Lower lobe of right lung (tissue), 2 donors: ENCODE data around the gene AATF. TPM values are rescaled to one million over a fixed set of nuclear protein-coding genes. Genes with fewer than 3 reads are reported as not detected.

Source experiments
- ATAC-seq, 2 donors: fragments of 200-7000 bp; cut with Tn5 transposase; one replicate each; pipeline ENCODE4 v1.9.1; 2020 to 2022; ENCODE audit warnings: mild to moderate bottlenecking in 2 of 2, moderate library complexity in 2 of 2
- DNase-seq: peaks from one replicate; pipeline ENCODE4 v3.0.0-alpha.2; 2020
- H3K27ac ChIP-seq: fragments of 200-600 bp; one replicate; pipeline ENCODE4 v1.8.0; 2022
- H3K27me3 ChIP-seq: fragments of 200-600 bp; one replicate; pipeline ENCODE4 v1.8.0; 2022; ENCODE audit warnings: low read depth
- H3K36me3 ChIP-seq: fragments of 200-600 bp; one replicate; pipeline ENCODE4 v1.8.0; 2022; ENCODE audit warnings: mild to moderate bottlenecking
- H3K4me1 ChIP-seq: fragments of 200-600 bp; one replicate; pipeline ENCODE4 v1.8.0; 2022
- H3K4me3 ChIP-seq: fragments of 200-600 bp; one replicate; pipeline ENCODE4 v1.8.0; 2022; ENCODE audit warnings: mild to moderate bottlenecking
- H3K9me3 ChIP-seq: fragments of 200-600 bp; one replicate; pipeline ENCODE4 v1.8.0; 2022
- intact Hi-C: fragments of 100-400 bp; cut with DNase I; formaldehyde crosslinking; loops from one replicate; pipeline ENCODE4 v1.11.0; 2022
- total RNA-seq: library from RNA; stranded (reverse); fragmentation: NEBNext Ultra II Directional; extraction: Animal tissue kit (Norgen Biotek cat#: 25700); gene quantifications from one replicate; pipeline ENCODE4 v1.2.1, GENCODE V29; 2021
- TF ChIP-seq, protein P1 (sequence below): fragments of 200-600 bp; IDR thresholded peaks from one replicate; pipeline ENCODE4 v1.8.0; 2022; ENCODE audit warnings: antibody characterized with exemption, mild to moderate bottlenecking
- donor health status: DM: no; HTN: yes; CAD: no; lungs with severe emphysema.

AATF gene
- total RNA-seq, 1 donor from 2014 or later, result 39.6 TPM

DNA sequence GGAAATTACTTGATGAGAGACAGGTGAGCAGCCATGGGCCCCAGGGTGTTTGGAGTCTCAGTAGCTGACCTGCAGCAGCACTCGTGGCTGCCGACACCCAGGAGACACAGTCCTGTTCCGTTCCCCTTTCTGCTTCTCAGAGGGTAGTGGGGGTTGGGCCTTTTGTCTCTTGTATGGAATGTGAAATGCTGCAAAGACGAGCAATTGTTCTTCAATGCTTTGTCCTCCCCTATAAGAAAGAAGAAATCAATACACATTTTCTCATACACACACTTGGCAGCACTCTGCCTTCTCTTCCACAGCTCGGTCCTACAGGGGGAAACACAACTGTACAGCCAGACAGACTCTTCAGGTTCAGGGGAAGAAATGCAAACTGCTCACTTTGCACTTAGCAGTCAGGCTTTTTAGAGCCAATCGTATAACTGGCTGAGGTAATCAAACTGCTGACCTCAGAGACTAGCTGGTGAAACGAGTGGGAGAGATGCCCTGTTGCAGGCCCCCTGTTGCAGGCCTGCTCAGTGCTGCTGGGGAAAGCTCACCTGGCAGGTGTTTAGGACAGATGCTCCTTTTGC, 96.7 kb downstream of the AATF start:
- no peak overlapping the region for H3K4me3 ChIP-seq
- no peaks in the 10 kb centered on the region for H3K27me3 ChIP-seq
- H3K27ac ChIP-seq, result no peak overlapping the region
- TF ChIP-seq, protein P1, sequence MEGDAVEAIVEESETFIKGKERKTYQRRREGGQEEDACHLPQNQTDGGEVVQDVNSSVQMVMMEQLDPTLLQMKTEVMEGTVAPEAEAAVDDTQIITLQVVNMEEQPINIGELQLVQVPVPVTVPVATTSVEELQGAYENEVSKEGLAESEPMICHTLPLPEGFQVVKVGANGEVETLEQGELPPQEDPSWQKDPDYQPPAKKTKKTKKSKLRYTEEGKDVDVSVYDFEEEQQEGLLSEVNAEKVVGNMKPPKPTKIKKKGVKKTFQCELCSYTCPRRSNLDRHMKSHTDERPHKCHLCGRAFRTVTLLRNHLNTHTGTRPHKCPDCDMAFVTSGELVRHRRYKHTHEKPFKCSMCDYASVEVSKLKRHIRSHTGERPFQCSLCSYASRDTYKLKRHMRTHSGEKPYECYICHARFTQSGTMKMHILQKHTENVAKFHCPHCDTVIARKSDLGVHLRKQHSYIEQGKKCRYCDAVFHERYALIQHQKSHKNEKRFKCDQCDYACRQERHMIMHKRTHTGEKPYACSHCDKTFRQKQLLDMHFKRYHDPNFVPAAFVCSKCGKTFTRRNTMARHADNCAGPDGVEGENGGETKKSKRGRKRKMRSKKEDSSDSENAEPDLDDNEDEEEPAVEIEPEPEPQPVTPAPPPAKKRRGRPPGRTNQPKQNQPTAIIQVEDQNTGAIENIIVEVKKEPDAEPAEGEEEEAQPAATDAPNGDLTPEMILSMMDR, result no peak
- ATAC-seq, result no peak
- H3K36me3 ChIP-seq, result peaks cover 32% of the 10 kb centered on the region
- intact Hi-C loops, result no loop called here
- no peaks in the 10 kb centered on the region for H3K4me1 ChIP-seq
- no peaks in the 10 kb centered on the region for H3K9me3 ChIP-seq
- no peak for DNase-seq

GRCh38 chr17:37047631-37048104, 98.9 kb downstream of the AATF start:
- intact Hi-C loops, result no loop called here
- ATAC-seq (peak; percentile 74 to 76), DNase-seq (peak; percentile 81)
- H3K27me3 ChIP-seq, result no peaks in the 10 kb centered on the region
- H3K36me3 ChIP-seq, result peaks cover 45% of the 10 kb centered on the region
- no peaks in the 10 kb centered on the region for H3K4me1 ChIP-seq
- no peak overlapping the region for H3K27ac ChIP-seq
- TF ChIP-seq, protein P1, result peak; percentile 82
- no peak overlapping the region for H3K4me3 ChIP-seq
- H3K9me3 ChIP-seq, result no peaks in the 10 kb centered on the region

- Histone ChIP-seq H3K36me3 (peaks cover 44% of the 10 kb centered on the region), H3K27ac (no peak overlapping the region), H3K27me3 (no peaks in the 10 kb centered on the region), H3K9me3 (no peaks in the 10 kb centered on the region), H3K4me3 (no peak overlapping the region), H3K4me1 (no peaks in the 10 kb centered on the region)
- DNase-seq (no peak), ATAC-seq (no peak)
- intact Hi-C loops, result no loop called here
- TF ChIP-seq, protein P1, result no peak
These were observed 100.1 kb downstream of the AATF start for GRCh38 chr17:37048811-37049210.

- no peak overlapping the region for H3K27ac ChIP-seq
- H3K36me3 ChIP-seq, result peaks cover 28% of the 10 kb centered on the region
- no peaks in the 10 kb centered on the region for H3K27me3 ChIP-seq
- intact Hi-C loops, result no loop called here
- ATAC-seq, result no peak
- TF ChIP-seq, protein P1, result no peak
- DNase-seq, result no peak
- H3K4me1 ChIP-seq, result no peaks in the 10 kb centered on the region
- no peaks in the 10 kb centered on the region for H3K9me3 ChIP-seq
- H3K4me3 ChIP-seq, result no peak overlapping the region
These were observed 102.2 kb downstream of the AATF start for GRCh38 chr17:37050920-37051319.

GRCh38 chr17:37051381-37051780, 102.6 kb downstream of the AATF start:
- TF ChIP-seq, protein P1, result no peak
- no peak for ATAC-seq
- Histone ChIP-seq H3K4me3 (no peak overlapping the region), H3K27me3 (no peaks in the 10 kb centered on the region), H3K27ac (no peak overlapping the region), H3K36me3 (peaks cover 32% of the 10 kb centered on the region), H3K4me1 (no peaks in the 10 kb centered on the region), H3K9me3 (no peaks in the 10 kb centered on the region)
- DNase-seq, result no peak
- intact Hi-C loops, result no loop called here
